Activated CD4-positive, alpha-beta memory T cell treated with anti-CD3 and anti-CD28 coated beads for 36 hours (primary cell): ENCODE measurements around the gene TMC6. TPM values are rescaled to one million over a fixed set of nuclear protein-coding genes. Genes with fewer than 3 reads are reported as not detected.

Experiments used
- CTCF ChIA-PET: fragments of 350-600 bp; sonication (Branson Sonifier 250); formaldehyde crosslinking; loops from one replicate; lab custom pipeline; 2021; ENCODE audit warnings: antibody characterized with exemption, inconsistent platforms; lab: Charles Lee
- POLR2A ChIA-PET: fragments of 350-600 bp; sonication (Branson Sonifier 250); formaldehyde crosslinking; loops from one replicate; lab custom pipeline; 2021; ENCODE audit warnings: antibody characterized with exemption; lab: Charles Lee
- DNase-seq: peaks from one replicate; pipeline ENCODE4 v3.0.0-alpha.2; 2020
- H3K27ac Mint-ChIP-seq: one replicate; pipeline ENCODE4 v1.8.0; 2021; ENCODE audit warnings: mixed read lengths
- H3K27me3 Mint-ChIP-seq: one replicate; pipeline ENCODE4 v1.8.0; 2021; ENCODE audit warnings: mixed read lengths
- H3K36me3 Mint-ChIP-seq: one replicate; pipeline ENCODE4 v1.8.0; 2021; ENCODE audit warnings: mixed read lengths
- H3K4me1 Mint-ChIP-seq: one replicate; pipeline ENCODE4 v1.8.0; 2021; ENCODE audit warnings: low read depth, mixed read lengths
- H3K4me3 Mint-ChIP-seq: one replicate; pipeline ENCODE4 v1.8.0; 2021; ENCODE audit warnings: mild to moderate bottlenecking, mixed read lengths
- H3K9me3 Mint-ChIP-seq: one replicate; pipeline ENCODE4 v1.8.0; 2021; ENCODE audit warnings: mixed read lengths
- intact Hi-C: fragments of 100-400 bp; cut with micrococcal nuclease; formaldehyde crosslinking; loops from one replicate; pipeline ENCODE4 v1.15.1; 2023
- total RNA-seq, 2 experiments: library from RNA; stranded (reverse); gene quantifications; one replicate each; pipeline ENCODE4 v1.2.3, GENCODE V29; 2021

TMC6 gene
- total RNA-seq, 2 experiments from 2014 or later, result 157 to 162 TPM

DNA sequence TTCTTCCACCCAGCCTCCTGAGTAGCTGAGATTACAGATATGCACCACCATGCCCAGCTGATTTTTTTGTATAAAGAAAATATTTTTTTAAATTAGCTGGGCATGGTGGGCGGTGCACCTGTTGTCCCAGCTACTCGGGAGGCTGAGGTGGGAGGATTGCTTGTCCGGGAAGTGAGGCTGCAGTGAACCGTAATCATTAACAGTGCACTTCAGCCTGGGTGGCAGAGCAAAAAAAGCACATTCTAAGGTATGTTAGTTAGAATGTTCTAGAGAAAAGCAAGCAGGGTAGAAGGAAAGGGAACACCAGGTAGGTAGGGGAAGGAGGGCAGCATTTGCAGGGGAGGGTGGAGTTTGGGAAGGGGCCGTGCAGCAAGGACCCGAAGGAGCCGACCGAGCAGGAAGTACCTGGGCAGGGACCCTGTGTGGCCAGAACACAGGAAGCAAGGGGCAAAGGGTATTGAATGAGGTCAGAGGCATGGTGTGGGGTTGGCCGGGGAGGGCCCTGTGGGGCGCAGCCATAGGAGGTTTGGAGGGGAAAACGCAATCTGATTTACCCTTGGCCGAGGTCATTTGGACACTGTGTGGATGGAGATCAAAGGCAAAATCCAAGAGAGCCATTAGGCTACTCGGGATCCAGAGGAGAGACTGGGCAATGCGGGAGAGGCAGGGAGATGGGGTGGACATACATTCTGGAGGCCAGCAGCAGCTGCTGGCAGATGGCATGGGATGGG lies 19.9 kb upstream of the TMC6 start:
- intact Hi-C loops, result no loop called here
- no peak for DNase-seq
- no peaks in the 10 kb centered on the region for H3K9me3 Mint-ChIP-seq
- no peak overlapping the region for H3K27ac Mint-ChIP-seq
- CTCF ChIA-PET, result interaction anchor here (1.4 to 2.1 kb wide), 2 partner anchors 28 to 63 kb away, joined by 3 to 7 read pairs; no protein-coding TSS in a partner anchor
- peaks cover 6% of the 10 kb centered on the region for H3K4me1 Mint-ChIP-seq
- no peaks in the 10 kb centered on the region for H3K27me3 Mint-ChIP-seq
- POLR2A ChIA-PET, result no interaction called here
- no peak overlapping the region for H3K4me3 Mint-ChIP-seq
- H3K36me3 Mint-ChIP-seq, result no peaks in the 10 kb centered on the region

DNA sequence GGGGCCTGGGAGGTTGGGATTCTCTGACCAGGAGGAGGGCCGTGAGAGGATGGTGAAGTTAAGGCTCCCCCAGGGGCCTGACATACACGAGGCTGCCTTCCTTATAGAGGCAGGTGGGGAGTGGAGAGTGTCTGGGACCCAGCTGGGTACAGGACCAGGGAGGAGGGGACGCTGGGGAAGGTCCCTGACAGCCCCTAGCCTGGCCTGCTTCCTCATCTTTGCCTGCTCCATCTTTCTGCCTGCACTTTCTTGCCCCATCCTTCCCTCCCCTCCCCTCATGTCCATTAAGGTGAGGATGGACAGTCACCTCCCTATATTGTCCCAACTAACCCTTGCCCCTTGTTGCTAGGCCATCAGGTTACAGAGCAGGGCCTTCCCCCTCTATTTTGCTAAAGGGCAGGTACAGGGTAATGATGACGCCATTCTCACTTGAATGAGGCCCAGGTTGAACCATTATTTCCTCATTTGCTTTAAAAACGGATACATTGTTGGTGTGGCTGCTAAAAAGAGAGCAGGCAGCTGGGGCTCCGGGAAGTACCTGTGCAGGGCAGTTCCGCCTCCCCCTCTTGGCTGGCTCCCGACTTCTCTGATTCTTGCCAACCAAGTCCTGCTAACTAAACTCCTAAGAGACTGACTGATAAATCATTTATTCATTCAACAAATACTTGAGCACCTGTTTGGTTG lies 18.9 kb upstream of the TMC6 start:
- H3K4me1 Mint-ChIP-seq, result peaks cover 8% of the 10 kb centered on the region
- no peak overlapping the region for H3K4me3 Mint-ChIP-seq
- CTCF ChIA-PET, result interaction anchor here (2.1 kb wide), 1 partner anchor 29 kb away, joined by 7 read pairs; no protein-coding TSS in a partner anchor
- peak overlapping the region; percentile 38 for H3K27ac Mint-ChIP-seq
- intact Hi-C loops, result no loop called here
- no peaks in the 10 kb centered on the region for H3K27me3 Mint-ChIP-seq
- H3K36me3 Mint-ChIP-seq, result peaks cover 2% of the 10 kb centered on the region
- DNase-seq, result peak; percentile 18
- no peaks in the 10 kb centered on the region for H3K9me3 Mint-ChIP-seq
- POLR2A ChIA-PET, result no interaction called here

DNA sequence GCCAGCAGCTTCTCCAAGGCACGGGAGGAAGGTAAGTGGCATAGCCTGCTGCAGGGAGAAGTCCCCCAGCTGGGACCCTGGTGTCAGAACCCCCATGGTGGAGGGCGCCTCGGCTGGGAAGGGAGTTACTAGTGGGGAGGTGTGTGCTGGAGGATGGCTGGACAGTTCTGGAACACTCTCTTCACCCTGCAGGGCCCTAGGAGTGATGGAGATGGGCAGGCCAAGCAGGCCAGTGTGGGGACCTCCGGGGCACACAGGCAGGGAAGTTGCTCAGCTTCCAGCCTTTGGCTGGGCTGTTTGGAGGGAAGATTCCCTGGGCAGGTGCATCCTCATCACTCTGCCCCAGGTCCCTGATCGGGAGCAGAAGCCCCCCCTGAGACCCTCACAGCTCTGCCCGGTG lies 18.3 kb upstream of the TMC6 start:
- Mint-ChIP-seq H3K27me3 (no peaks in the 10 kb centered on the region), H3K27ac (no peak overlapping the region), H3K9me3 (no peaks in the 10 kb centered on the region), H3K4me3 (no peak overlapping the region), H3K4me1 (peaks cover 14% of the 10 kb centered on the region), H3K36me3 (peaks cover 7% of the 10 kb centered on the region)
- POLR2A ChIA-PET, result no interaction called here
- CTCF ChIA-PET, result interaction anchor here (0.6 kb wide), 1 partner anchor 472 kb away, joined by 3 read pairs; no protein-coding TSS in a partner anchor
- no peak for DNase-seq
- intact Hi-C loops, result no loop called here

DNA sequence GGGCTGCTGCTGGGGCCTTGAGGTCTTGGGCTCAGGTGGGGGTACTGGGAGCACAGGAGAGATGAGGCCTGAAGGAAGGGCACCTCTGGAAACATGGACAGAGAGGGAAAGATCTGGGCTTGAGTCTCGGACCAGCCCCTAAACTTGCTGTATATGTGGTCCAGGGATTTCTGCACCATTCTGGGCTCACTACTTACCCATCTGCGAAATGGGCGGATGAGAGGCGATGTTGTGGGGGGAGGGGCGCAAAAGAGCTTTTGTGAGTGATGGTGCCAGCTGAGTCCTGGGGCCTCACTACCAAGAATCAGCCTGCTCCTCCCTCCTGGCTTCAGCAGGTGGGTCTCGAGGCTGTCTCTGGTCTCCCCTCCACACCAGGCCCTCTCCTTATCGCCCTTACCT lies 17.9 kb upstream of the TMC6 start:
- H3K27me3 Mint-ChIP-seq, result no peaks in the 10 kb centered on the region
- H3K36me3 Mint-ChIP-seq, result peaks cover 11% of the 10 kb centered on the region
- intact Hi-C loops, result no loop called here
- no peaks in the 10 kb centered on the region for H3K9me3 Mint-ChIP-seq
- ChIA-PET CTCF (interaction anchor here (0.6 kb wide), 1 partner anchor 472 kb away, joined by 3 read pairs; no protein-coding TSS in a partner anchor), POLR2A (no interaction called here)
- peaks cover 16% of the 10 kb centered on the region for H3K4me1 Mint-ChIP-seq
- no peak for DNase-seq
- peak overlapping the region; percentile 34 for H3K27ac Mint-ChIP-seq
- H3K4me3 Mint-ChIP-seq, result no peak overlapping the region

DNA sequence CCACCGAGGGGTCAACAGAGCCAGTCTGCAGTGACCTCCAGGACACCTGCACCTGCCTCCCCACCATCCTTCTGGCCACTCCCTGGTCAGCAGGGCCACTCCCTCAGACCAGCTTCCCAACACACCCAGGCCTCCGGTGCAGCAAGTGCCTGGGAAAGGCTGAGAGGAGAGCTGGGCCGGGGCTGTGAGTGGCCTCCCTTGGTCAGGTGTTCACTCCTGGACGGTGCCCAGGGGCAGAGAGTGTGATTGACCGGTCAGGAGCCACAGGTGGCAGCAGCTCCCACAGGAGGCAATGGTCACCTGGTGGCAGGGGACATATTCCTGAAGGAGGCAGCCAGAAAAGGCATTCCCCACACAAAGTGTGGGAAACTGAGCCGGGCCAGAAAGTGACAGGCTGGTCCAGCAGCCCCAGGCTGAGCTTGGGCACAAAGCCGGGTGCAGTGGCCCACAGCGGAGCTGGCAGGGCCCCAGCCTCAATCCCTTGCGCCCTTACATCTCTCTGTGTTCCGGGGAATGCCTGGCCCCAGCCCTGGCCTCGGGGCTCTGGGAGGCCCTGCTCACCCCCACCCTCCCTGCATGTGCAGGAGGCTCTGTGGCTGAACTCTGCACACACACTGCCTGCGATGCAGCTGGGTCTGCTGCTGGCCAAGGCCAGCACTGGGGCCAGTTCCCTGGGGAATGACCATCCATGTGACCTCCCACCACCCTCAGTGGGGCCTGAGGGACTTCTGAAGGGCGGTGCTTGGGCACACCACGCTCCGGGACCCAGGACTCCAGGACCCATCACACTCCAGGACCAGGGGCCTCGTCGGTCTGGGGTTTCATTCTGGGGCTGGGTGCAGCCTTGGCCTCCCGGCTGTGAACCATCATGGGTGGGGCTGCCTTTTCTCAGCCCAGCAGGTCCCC lies 16.4 kb upstream of the TMC6 start:
- no peak overlapping the region for H3K27ac Mint-ChIP-seq
- ChIA-PET CTCF (interaction anchor here (1.1 to 1.4 kb wide), 2 partner anchors 10 to 106 kb away, joined by 3 read pairs; no protein-coding TSS in a partner anchor), POLR2A (interaction anchor here (0.6 kb wide), 1 partner anchor 65 kb away, joined by 3 read pairs; no protein-coding TSS in a partner anchor)
- intact Hi-C loops, result no loop called here
- H3K4me3 Mint-ChIP-seq, result no peak overlapping the region
- H3K36me3 Mint-ChIP-seq, result peaks cover 18% of the 10 kb centered on the region
- H3K9me3 Mint-ChIP-seq, result no peaks in the 10 kb centered on the region
- H3K27me3 Mint-ChIP-seq, result no peaks in the 10 kb centered on the region
- peaks cover 26% of the 10 kb centered on the region for H3K4me1 Mint-ChIP-seq
- DNase-seq, result no peak

DNA sequence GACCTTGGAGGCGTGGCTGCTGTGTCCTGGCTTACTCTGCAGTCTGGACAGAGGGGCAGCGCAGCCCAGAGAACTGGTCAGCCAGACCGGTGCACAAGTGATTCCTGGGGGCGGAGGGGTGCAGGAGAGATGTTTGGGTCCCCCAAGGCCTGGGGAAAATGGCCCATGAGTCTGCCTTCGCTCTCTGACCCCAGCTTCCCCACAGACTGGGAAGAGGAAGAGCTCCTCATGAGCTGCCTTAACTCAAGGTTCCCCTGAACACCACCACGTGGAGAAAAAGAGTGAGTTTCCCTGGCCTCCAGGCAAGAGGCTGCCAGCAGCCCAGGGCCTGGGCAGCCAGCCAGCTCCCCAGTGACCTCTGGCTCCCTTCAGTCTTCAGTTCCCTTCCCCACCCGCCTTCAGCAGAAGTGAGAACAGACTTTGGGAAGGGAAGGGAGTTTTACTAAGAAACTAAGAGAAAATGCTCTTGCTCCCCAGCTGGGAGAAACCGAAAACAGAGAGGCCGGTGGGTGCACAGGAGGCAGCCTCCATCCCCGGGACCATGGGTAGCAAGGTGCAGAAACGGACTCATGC lies 15.7 kb upstream of the TMC6 start:
- intact Hi-C loops, result no loop called here
- Mint-ChIP-seq H3K27me3 (no peaks in the 10 kb centered on the region), H3K4me1 (peaks cover 29% of the 10 kb centered on the region), H3K27ac (no peak overlapping the region), H3K4me3 (no peak overlapping the region), H3K9me3 (no peaks in the 10 kb centered on the region), H3K36me3 (peaks cover 22% of the 10 kb centered on the region)
- POLR2A ChIA-PET, result interaction anchor here (1.0 kb wide), 1 partner anchor 30 kb away, joined by 3 read pairs; no protein-coding TSS in a partner anchor
- CTCF ChIA-PET, result interaction anchor here (1.0 to 1.4 kb wide), 4 partner anchors 9 to 107 kb away, joined by 3 to 5 read pairs (median 3); no protein-coding TSS in a partner anchor
- DNase-seq, result no peak

DNA sequence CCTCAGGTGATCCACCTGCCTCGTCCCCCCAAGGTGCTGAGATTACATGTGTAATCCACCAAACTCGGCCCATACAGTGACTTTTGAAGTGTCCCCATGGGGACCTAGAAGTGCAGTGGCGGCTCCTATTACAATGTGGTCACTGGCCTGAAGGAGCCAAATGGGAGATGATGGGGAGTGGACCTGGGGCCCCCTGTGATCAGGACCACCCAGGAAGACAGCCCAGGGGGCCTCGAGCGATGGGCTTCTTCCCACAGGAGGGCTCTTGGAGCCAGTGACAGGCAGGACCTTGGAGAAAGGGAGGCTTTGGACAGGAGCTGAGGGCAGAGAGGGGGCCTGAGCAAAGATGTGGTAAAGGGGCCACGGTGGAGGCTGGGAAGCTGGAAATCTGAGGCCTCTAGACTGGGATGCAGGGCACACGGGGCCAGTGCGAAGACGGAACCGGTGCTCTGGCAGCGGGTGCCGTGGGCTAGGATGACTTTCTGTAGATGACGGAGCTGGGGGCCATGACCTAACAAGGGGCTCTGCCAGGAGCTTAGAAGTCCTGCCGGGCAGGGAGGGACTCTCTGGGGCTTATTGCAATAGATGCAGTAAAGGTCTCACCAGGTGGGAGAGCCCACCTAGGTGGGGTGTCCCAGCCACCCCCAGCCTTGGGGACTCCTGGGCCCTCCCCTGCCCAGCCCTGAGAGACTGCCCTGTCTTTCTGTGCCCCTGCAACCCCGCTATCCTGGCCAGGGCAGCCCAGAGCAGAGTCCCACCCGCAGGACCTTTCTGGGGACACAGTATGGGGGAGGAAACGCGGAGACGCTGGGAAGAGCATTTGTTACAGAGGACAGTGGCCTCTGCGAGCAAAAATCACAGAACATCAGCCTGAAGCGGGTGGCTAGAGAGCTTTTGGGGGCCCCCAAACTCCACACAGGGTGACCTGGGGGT lies 14.9 kb upstream of the TMC6 start:
- intact Hi-C loops, result no loop called here
- POLR2A ChIA-PET, result interaction anchor here (1.0 to 2.3 kb wide), 2 partner anchors 10 to 31 kb away, joined by 3 to 7 read pairs; no protein-coding TSS in a partner anchor
- Mint-ChIP-seq H3K27me3 (no peaks in the 10 kb centered on the region), H3K9me3 (no peaks in the 10 kb centered on the region), H3K4me3 (no peak overlapping the region), H3K4me1 (peaks cover 35% of the 10 kb centered on the region), H3K36me3 (peaks cover 24% of the 10 kb centered on the region), H3K27ac (no peak overlapping the region)
- DNase-seq, result no peak
- CTCF ChIA-PET, result interaction anchor here (1.0 to 1.4 kb wide), 3 partner anchors 33 to 107 kb away, joined by 3 to 5 read pairs (median 3); no protein-coding TSS in a partner anchor

DNA sequence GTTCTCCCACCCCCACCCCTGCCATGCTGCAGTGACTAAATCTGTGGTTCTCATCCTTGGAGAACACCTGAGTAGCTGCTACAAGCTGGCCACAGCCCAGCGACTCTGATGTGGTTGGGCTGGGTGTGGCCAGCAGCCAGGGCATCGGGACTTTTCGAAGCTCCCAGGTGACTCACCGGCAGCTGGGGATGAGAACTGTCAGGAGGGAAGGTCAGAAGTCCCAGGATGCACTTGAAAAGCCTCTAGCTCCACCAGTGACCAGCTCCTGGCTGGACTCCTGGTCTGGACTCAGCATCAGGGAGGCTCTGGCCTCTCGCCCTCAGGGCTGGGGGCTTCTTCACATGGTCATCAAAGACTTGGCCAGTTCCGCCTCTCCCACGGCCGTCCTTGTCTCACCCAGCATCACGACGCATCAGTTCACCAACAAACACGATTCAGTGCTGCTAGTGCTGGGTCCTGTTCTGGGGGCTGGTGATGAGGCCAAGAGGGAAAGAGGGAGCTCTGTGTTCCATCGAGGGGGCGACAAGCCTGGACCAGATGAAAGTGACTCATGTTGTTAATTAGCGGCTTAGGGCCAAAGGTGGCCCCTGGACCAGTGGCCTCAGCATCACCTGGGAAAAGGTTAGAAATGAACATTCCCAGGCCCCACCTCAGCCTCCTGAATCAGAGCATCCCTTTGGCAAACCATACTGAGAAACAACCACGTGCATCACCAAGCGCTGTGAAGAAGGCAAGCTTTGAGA lies 13.7 kb upstream of the TMC6 start:
- intact Hi-C loops, result no loop called here
- Mint-ChIP-seq H3K27ac (peak overlapping the region; percentile 28), H3K4me3 (no peak overlapping the region), H3K9me3 (no peaks in the 10 kb centered on the region), H3K27me3 (no peaks in the 10 kb centered on the region), H3K4me1 (peaks cover 40% of the 10 kb centered on the region), H3K36me3 (peaks cover 26% of the 10 kb centered on the region)
- ChIA-PET POLR2A (interaction anchor here (1.3 to 2.3 kb wide), 4 partner anchors 9 to 27 kb away, joined by 3 to 7 read pairs (median 6); partner anchors contain the start of gene TMC6), CTCF (interaction anchor here (0.6 to 0.8 kb wide), 3 partner anchors 9 to 29 kb away, joined by 3 to 11 read pairs (median 5); no protein-coding TSS in a partner anchor)
- peak; percentile 49 for DNase-seq

DNA sequence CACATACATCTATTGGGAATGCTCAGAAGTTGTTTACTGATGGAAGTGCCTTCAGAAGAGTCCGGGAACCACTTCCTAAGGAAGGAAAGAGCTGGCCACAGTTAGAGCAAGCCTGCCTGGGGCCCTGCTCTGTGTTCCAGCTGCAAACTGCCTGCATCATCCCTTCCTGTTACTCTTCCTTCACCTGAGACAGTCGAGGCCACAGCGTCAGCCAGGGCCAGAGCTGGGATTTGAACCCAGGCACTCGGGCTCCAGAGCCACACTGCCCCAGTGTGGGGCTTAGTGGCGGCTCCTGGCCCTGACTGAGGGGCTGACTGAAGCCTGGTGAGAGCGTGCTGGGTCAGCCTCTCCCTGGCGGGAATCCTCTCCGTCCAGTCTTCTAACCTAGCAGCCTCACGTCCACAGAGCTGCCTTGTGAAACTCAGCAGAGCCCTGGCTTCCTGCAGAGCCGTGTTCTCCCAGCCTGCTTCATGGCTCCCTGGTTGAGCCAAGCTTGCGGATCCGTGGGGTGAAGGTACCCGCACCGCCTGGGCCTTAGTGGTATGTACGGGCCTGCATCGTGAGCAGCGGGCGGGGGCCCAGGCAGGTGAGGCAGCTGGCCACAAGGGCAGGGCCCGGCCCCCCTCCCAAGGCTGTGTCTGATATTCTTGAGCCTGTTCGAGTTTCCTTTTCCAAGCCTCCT lies 13.0 kb upstream of the TMC6 start:
- peaks cover 47% of the 10 kb centered on the region for H3K4me1 Mint-ChIP-seq
- intact Hi-C loops, result no loop called here

More for the DNA sequence above, 13.0 kb upstream of the TMC6 start:
- H3K36me3 Mint-ChIP-seq, result peaks cover 33% of the 10 kb centered on the region
- H3K4me3 Mint-ChIP-seq, result no peak overlapping the region
- H3K9me3 Mint-ChIP-seq, result no peaks in the 10 kb centered on the region
- H3K27ac Mint-ChIP-seq, result no peak overlapping the region
- ChIA-PET CTCF (interaction anchor here (0.6 to 0.8 kb wide), 3 partner anchors 8 to 29 kb away, joined by 3 to 11 read pairs (median 5); no protein-coding TSS in a partner anchor), POLR2A (interaction anchor here (1.3 to 2.3 kb wide), 4 partner anchors 8 to 28 kb away, joined by 3 to 7 read pairs (median 6); partner anchors contain the start of gene TMC6)
- no peak for DNase-seq
- no peaks in the 10 kb centered on the region for H3K27me3 Mint-ChIP-seq
